ENCODE results near the gene DDIT3.

GRCh38 chr12:57514720-57515407 is 5.5 kb downstream of the DDIT3 start:
- no peak for TF ChIP-seq CTCF (IDR thresholded peaks at IDR 0.05)
- TF ChIP-seq EZH2 (IDR thresholded peaks at IDR 0.05; ENCODE audit: borderline replicate concordance, insufficient read depth, low read depth, low read length, poor library complexity, severe bottlenecking), result no peak

Data from B cell (primary cell).